ENCODE measurements around the gene BAAT. TPM values are rescaled to one million over a fixed set of nuclear protein-coding genes. Genes with fewer than 3 reads are reported as not detected.
"Not testable (repeated sequence)": the region's sequence is repeated elsewhere in the genome, so short reads cannot be mapped to it uniquely, and the experiment has no call there.

The BAAT gene
- under 0.01 TPM in 1 of 2 replicates, not detected in the other for total RNA-seq (2012; rRNA removed)
- polyA plus RNA-seq (2012; rRNA removed), result not detected in 2 replicates
- not detected in 2 replicates for polyA plus RNA-seq (2012; cell fraction: cytosol; rRNA removed)
- 0.02 and 0.09 TPM in 2 replicates for polyA plus RNA-seq (2012; cell fraction: nucleus; rRNA removed; ENCODE audit: low replicate concordance)
- percentile 23 among the genes with signal in this experiment for Bru-seq, nascent RNA
- BruChase-seq, experiment 1, labeled RNA remaining after a 6-hour chase, result percentile 4 among the genes with signal in this experiment
- BruChase-seq, experiment 2, labeled RNA remaining after a 2-hour chase, result percentile 25 among the genes with signal in this experiment
- long read RNA-seq, result 0 reads

DNA sequence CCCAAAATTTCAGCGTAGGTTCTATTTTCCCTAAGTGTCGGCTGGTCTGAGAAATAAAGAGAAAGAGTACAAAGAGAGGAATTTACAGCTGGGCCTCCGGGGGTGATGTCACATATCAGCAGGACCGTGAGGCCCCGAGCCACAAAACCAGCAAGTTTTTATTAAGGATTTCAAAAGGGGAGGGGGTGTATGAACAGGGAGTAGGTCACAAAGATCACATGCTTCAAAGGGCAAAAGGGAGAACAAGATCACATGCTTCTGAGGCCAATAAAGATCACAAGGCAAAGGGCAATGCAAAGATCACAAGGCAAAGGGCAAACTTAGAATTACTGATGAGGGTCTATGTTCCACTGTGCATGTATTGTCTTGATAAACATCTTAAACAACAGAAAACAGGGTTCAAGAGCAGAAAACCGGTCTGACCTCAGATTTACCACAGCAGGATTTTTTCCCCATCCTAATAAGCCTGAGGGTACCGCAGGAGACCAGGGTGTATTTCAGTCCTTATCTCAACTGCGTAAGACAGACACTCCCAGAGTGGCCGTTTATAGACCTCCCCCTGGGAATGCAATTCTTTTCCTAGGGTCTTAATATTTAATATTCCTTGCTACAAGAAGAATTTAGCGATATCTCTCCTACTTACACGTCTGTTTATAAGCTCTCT lies at the start of gene BAAT:
Gene BAAT (minus strand): TSS at position 134 of the 664 bp plus-strand sequence. CDS start 13,602 bp downstream, outside the sequence.
- H2AK9ac ChIP-seq (replicated peaks; ENCODE audit: low read depth, low read length, poor library complexity); H4K91ac ChIP-seq (ENCODE audit: insufficient read depth, low read depth, low read length); H2AFZ ChIP-seq (replicated peaks; ENCODE audit: low read length, poor library complexity); intact Hi-C loops (cut with micrococcal nuclease); H3K4ac ChIP-seq (ENCODE audit: low read depth, low read length); H2AK5ac ChIP-seq (ENCODE audit: low read depth, low read length); DNase-seq; H3K27ac ChIP-seq (ENCODE audit: insufficient read depth, low read length); H2BK120ac ChIP-seq (ENCODE audit: low read depth, low read length); H3K9me3 ChIP-seq (ENCODE audit: control insufficient read depth, insufficient read depth, low read length); H4K20me1 ChIP-seq (ENCODE audit: insufficient read depth, low read length); dilution Hi-C loops (cut with HindIII; ENCODE audit: low sequenced_read_pairs, unreplicated experiment); H3K27me3 ChIP-seq (ENCODE audit: control insufficient read depth, insufficient read depth, low read length); H3K4me1 ChIP-seq (ENCODE audit: control insufficient read depth, insufficient read depth, low read length); H3K9me1 ChIP-seq (ENCODE audit: insufficient read depth, low read length); H4K5ac ChIP-seq (ENCODE audit: low read depth, low read length); H3K4me3 ChIP-seq (ENCODE audit: insufficient read depth, low read depth, low read length); H3K9ac ChIP-seq (ENCODE audit: low read depth, low read length); CTCF ChIA-PET; H3K56ac ChIP-seq (ENCODE audit: extremely low read depth, insufficient read depth, low read length); POLR2A ChIA-PET (ENCODE audit: unreplicated experiment); ATAC-seq (ENCODE audit: low read depth); H2BK15ac ChIP-seq (ENCODE audit: low read depth, low read length); H3K18ac ChIP-seq (ENCODE audit: low read depth, low read length); H3K4me2 ChIP-seq (ENCODE audit: low read depth, low read length); BruUV-seq (replicated peaks); H2BK5ac ChIP-seq (ENCODE audit: low read depth, low read length, poor library complexity, severe bottlenecking); H2BK20ac ChIP-seq (ENCODE audit: low read depth, low read length); H3K79me1 ChIP-seq (ENCODE audit: low read depth in 1 of 2, low read length in 2 of 2); in situ Hi-C loops (cut with MboI; ENCODE audit: low sequenced_read_pairs); H3K23ac ChIP-seq (ENCODE audit: low read depth, low read length); H3K36me3 ChIP-seq (ENCODE audit: control insufficient read depth, insufficient read depth, low read length); H4K8ac ChIP-seq (ENCODE audit: low read depth in 2 of 2, low read length in 2 of 2); H3K14ac ChIP-seq (replicated peaks; ENCODE audit: low read depth, low read length): not testable (repeated sequence)
- WGBS, 2 experiments (ENCODE audit: extremely low coverage in 2 of 2, insufficient read length in 1 of 2), result 90% methylated on average over 2 of the region's 11 CpGs; no CpG with 5 or more reads in 1 of the 2 experiments

Data from IMR-90 (cell line).